Spinal cord (tissue), 10 donors: Measurements from ENCODE around the gene RYR1. TPM values are rescaled to one million over a fixed set of nuclear protein-coding genes. Genes with fewer than 3 reads are reported as not detected.

Experiments
- DNase-seq, 6 donors: peaks; one replicate each; pipeline versions ENCODE4 v3.0.0 to v3.0.0-alpha.2; 2013 to 2015; ENCODE audit warnings: low spot score in 6 of 6, low read depth in 4 of 6
- H3K27ac ChIP-seq: one replicate; pipeline ENCODE4 v1.5.1; 2013; ENCODE audit warnings: low read depth, low read length, control low read depth
- H3K27me3 ChIP-seq: one replicate; pipeline ENCODE4 v1.6.1; 2013; ENCODE audit warnings: low read length; ENCODE audit not compliant: control insufficient read depth, insufficient read depth
- H3K36me3 ChIP-seq: one replicate; pipeline ENCODE4 v1.6.1; 2013; ENCODE audit warnings: low read length; ENCODE audit not compliant: control insufficient read depth, insufficient read depth
- H3K4me1 ChIP-seq: one replicate; pipeline ENCODE4 v1.6.1; 2013; ENCODE audit warnings: low read length; ENCODE audit not compliant: control insufficient read depth, insufficient read depth
- H3K4me3 ChIP-seq: one replicate; pipeline ENCODE4 v1.5.1; 2013; ENCODE audit warnings: low read depth, low read length, control low read depth
- H3K9me3 ChIP-seq: one replicate; pipeline ENCODE4 v1.6.1; 2013; ENCODE audit warnings: low read length; ENCODE audit not compliant: control insufficient read depth, insufficient read depth
- WGBS: methylation state at CpG from one replicate; pipeline ENCODE4 v1.1.5; 2013; ENCODE audit warnings: missing lambda C conversion rate; ENCODE audit not compliant: insufficient coverage; 5-methylcytosine and 5-hydroxymethylcytosine counted together
- long read RNA-seq, 4 donors: transcript quantifications; one replicate each; lab custom pipeline, GENCODE V29; 2026
- polyA plus RNA-seq, 2 donors: library from polyadenylated mRNA; unstranded; fragments of 120-200 nt; gene quantifications; one replicate each; pipeline ENCODE4 v1.2.1, GENCODE V29; 2013; ENCODE audit not compliant: insufficient read length in 2 of 2
- total RNA-seq, 2 donors: library from RNA; depleted of rRNA in 1 of 2; stranded (reverse); fragments of 120-200 nt in 1 of 2; fragments of >200 nt in 1 of 2; gene quantifications; one replicate each; pipeline versions ENCODE4 v1.2.3 to v1.2.4, GENCODE V29; 2013 to 2014
- donor health status: healthy.

Gene RYR1
- total RNA-seq = 1 to 10 TPM; 6.0 to 6.9 TPM
- polyA plus RNA-seq = 10 to 100 TPM; 14.1 to 15.1 TPM
- long read RNA-seq, donor 1 = 0 reads
- long read RNA-seq, donor 2 = 0 reads
- long read RNA-seq, donor 3 = 0 reads
- long read RNA-seq, donor 4 = 0 reads

DNA sequence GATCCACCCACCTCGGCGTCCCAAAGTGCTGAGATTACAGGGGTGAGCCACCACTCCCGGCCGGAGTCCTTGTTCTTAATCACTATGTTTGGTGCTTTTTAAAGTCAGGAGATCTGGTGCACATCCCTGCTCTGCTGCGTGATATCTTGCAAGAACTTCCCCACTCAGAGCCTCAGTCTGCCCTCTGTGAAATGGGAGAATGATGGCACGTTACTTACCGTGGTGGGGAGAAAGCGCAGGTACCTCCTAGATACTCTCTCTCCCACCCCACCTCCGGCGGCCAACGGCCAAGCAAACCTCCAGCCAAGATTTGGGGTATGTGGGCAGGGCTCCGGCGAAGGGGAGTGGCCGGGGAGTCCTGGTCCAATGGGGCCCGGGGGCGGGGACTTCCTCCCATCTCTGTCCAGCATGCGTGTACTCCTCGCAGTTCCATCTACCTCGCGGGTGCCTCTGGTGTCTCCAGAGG, at the start of gene RYR1:
Gene RYR1 (plus strand): TSS at position 424 of the 466 bp plus-strand sequence. CDS start 139 bp downstream, outside the sequence.
- Histone ChIP-seq H3K27ac (no peak within 1 kb of the TSS), H3K4me1 (peaks cover 20% of the 10 kb centered on the region), H3K27me3 (peaks cover 17% of the 10 kb centered on the region), H3K9me3 (no peaks in the 10 kb centered on the region), H3K36me3 (no peaks in the 10 kb centered on the region), H3K4me3 (peak within 1 kb of the TSS; percentile 0)
- DNase-seq = peak in 3 of 6 donors; percentile 9 to 37 (median 24)
- WGBS = 25% methylated on average over 10 of the region's 20 CpGs

DNA sequence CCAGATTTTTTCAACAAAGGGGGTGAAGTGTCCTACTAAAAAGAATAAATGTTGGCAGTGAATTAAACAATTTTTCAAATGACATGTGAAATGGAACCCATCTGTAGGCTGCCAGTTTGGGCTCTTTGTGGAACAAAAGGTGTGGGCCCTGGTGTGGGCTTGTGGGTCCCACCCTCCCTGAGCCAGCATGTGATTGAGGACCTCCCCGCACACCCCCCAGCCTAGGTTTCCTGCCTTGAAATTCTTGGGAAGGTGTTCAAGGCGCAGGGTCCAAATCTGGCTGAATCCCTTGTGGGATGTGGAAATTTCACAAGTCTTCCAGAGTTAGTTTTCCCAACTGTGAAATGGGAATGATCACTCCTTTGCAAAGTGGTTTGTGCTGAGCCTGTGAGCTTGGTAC, 49.7 kb upstream of the RYR1 start:
- no peak overlapping the region for H3K27ac ChIP-seq
- peaks cover 78% of the 10 kb centered on the region for H3K36me3 ChIP-seq
- H3K4me1 ChIP-seq = peaks cover 26% of the 10 kb centered on the region
- H3K9me3 ChIP-seq = no peaks in the 10 kb centered on the region
- H3K4me3 ChIP-seq = no peak overlapping the region
- WGBS = 100% methylated on average over 1 of the region's 2 CpGs
- H3K27me3 ChIP-seq = peaks cover 20% of the 10 kb centered on the region
- DNase-seq = no peak

DNA sequence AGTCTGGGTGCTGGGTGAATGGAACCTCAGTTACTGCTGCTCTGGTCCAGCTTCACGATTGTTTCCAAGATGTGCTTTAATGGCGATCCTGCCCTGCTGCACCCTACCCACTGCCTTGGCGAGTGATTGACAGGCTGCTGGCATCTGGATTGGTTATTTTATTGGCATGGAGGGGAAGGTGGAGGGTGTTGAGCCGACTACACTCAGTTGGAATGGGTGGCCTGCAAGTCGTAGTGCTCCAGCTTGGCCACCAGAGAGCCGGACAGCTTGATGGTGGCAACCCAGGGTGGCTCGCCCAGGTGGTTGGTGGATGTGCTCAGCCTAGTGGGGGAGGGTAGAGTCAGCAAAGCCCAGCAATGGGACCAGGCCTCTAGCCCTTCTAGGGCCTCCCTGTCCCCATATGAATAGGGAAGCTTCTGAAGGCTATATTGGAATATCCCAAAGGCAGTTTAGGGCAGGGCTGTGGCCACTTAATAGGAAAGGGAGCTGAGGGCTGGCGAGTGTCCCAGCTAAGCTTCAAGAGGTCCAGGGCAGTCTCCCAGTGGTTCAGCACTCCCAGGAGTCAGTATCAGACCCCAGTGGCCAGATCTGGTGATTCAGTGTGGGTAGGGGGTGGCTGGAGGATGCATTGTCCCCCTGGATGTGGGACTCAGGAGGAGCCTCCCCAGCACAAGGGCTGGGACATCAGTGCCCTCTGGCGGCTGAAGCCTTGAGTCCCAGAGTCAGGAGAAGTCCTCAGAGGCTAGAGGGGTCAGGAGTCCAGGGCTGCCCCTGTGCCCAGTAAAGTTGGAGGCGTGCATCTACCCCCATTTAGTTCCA, 49.1 kb upstream of the RYR1 start:
- peak in 1 of 6 donors; percentile 21 for DNase-seq
- 82% methylated on average over 9 of the region's 10 CpGs for WGBS
- no peak overlapping the region for H3K27ac ChIP-seq
- peaks cover 32% of the 10 kb centered on the region for H3K4me1 ChIP-seq
- peaks cover 25% of the 10 kb centered on the region for H3K27me3 ChIP-seq
- H3K9me3 ChIP-seq = no peaks in the 10 kb centered on the region
- peaks cover 72% of the 10 kb centered on the region for H3K36me3 ChIP-seq
- no peak overlapping the region for H3K4me3 ChIP-seq

DNA sequence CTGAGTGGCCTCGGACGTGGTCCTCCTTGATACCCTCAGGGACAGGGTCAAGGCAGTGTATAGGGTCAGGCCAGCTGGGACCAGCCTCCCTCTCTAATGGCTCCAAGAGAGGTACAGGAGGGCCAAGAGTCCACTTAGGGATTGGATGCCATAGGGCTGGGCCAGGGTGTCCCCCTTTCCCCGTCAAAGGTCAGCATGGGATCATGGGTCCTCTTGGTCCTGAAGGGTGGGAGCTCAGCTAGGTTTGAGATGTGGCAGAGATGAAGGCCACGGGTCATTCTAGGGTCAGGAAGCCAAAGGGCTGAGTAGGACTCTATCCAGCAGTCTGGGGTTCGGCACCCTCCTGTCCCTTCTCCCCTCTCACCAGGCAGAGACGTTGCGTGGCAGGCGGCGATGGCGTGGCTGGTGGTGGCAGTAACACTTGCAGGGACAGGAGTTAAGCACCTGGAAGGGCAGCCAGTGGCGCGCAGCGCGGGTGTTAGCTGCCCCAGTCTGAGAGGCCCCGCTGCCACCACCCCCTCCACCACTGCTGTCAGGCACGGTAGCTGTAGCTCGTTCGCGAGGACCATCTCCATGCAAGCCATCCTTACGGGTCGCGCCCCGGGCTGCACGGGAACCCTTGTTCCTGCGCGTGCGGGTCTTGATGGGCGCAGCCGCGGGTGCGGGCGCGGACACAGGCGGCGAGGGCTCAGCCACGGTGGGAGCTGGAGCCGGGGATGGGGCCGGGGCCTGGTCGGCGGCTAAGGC, 48.3 kb upstream of the RYR1 start:
- DNase-seq = no peak
- H3K27me3 ChIP-seq = peaks cover 25% of the 10 kb centered on the region
- H3K4me3 ChIP-seq = no peak overlapping the region
- 66% methylated on average over 38 of the region's 40 CpGs for WGBS
- H3K36me3 ChIP-seq = peaks cover 65% of the 10 kb centered on the region
- H3K9me3 ChIP-seq = no peaks in the 10 kb centered on the region
- no peak overlapping the region for H3K27ac ChIP-seq
- H3K4me1 ChIP-seq = peaks cover 39% of the 10 kb centered on the region

GRCh38 chr19:38385804-38386257, 47.7 kb upstream of the RYR1 start:
- Histone ChIP-seq H3K4me1 (peaks cover 41% of the 10 kb centered on the region), H3K27me3 (peaks cover 25% of the 10 kb centered on the region), H3K36me3 (peaks cover 60% of the 10 kb centered on the region), H3K27ac (no peak overlapping the region), H3K9me3 (no peaks in the 10 kb centered on the region), H3K4me3 (no peak overlapping the region)
- DNase-seq = no peak
- WGBS = 49% methylated on average over 40 of the region's 40 CpGs

DNA sequence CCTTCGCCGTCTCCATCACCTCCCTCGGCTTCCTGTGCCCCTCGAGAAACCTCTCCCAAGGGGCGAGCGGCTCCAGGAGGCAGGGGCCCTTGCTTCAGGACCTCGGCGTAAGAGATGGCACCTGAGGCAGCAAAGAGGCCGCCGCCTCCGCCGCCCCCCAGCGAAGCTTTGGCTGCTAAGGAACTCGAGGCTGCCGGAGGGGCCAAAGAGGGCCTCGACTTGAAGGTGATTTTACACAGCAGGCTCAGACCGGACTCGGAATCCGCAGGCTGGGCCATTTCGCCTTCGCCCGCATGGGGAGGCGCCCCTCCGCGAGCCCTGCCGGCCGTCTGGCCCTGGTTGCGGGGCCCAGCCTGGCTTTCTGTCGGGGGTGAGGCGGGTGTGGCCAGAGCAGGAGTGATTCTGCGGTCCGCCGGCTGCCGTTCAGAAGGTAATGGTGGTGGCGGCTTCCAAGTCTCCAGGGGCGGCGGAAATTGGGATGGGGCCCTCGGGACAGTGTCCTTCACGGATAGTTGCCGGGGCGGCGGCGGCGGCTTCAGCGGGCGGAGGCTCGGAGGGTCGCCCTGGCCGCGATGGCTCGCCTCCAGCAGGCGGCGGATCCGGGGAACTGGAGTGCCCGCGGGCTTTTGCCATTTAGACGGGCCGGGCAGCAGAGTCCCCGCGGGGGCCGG, 47.1 kb upstream of the RYR1 start:
- H3K36me3 ChIP-seq = peaks cover 54% of the 10 kb centered on the region
- H3K9me3 ChIP-seq = no peaks in the 10 kb centered on the region
- no peak overlapping the region for H3K27ac ChIP-seq
- peaks cover 25% of the 10 kb centered on the region for H3K27me3 ChIP-seq
- WGBS = 30% methylated on average over 61 of the region's 61 CpGs
- H3K4me3 ChIP-seq = no peak overlapping the region
- peaks cover 41% of the 10 kb centered on the region for H3K4me1 ChIP-seq
- DNase-seq = no peak

- H3K4me3 ChIP-seq = peak overlapping the region; percentile 31
- H3K27ac ChIP-seq = no peak overlapping the region
- peak in 1 of 6 donors; percentile 24 for DNase-seq
- peaks cover 51% of the 10 kb centered on the region for H3K36me3 ChIP-seq
- H3K9me3 ChIP-seq = no peaks in the 10 kb centered on the region
- peaks cover 25% of the 10 kb centered on the region for H3K27me3 ChIP-seq
- H3K4me1 ChIP-seq = peaks cover 41% of the 10 kb centered on the region
- WGBS = 5% methylated on average over 36 of the region's 36 CpGs
Measured at GRCh38 chr19:38386971-38387549, 46.4 kb upstream of the RYR1 start.

- Histone ChIP-seq H3K27me3 (peaks cover 25% of the 10 kb centered on the region), H3K27ac (peak within 1 kb of the TSS; percentile 57), H3K4me1 (peaks cover 41% of the 10 kb centered on the region), H3K36me3 (peaks cover 48% of the 10 kb centered on the region), H3K4me3 (peak within 1 kb of the TSS; percentile 50), H3K9me3 (no peaks in the 10 kb centered on the region)
- under 1% methylated on average over 46 of the region's 51 CpGs for WGBS
- peak; percentile 19 to 98 (median 83) for DNase-seq
Measured at GRCh38 chr19:38387550-38388348, 45.7 kb upstream of the RYR1 start, which contains the start of gene GGN. GGN (minus strand) TSS chr19:38388034; CDS start chr19:38387261, 773 bp downstream.
